Measurements from ENCODE around the gene KHDC4. TPM values are rescaled to one million over a fixed set of nuclear protein-coding genes. Genes with fewer than 3 reads are reported as not detected.

KHDC4 gene
- total RNA-seq, 1 experiment from 2014 or later = 57.7 TPM

DNA sequence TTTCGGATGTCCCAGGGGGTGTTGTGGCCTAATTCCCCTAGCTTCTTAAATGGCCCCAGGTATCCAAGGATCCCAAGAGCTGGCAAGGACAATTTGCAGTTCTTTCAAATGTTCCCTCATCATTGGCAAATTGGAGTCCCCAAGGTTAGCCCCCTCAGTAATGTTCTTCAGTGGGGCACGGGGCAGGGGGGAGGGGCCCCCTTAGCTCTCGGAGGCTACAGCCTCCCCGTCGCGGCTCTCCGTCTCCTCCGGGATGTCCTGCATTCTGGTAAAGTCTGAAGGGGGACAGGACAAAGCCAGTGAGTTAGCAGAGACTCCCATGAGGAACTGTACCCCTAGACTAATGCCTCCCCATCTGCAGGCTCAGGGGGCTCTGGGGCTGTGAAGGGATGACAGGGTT is 13.5 kb upstream of the KHDC4 start:
- Histone ChIP-seq H3K9me3 (ENCODE audit: control insufficient read depth, low read depth, low read length) (no peaks in the 10 kb centered on the region), H2BK5ac (ENCODE audit: insufficient read length, low read length) (no peak overlapping the region), H4K20me1 (ENCODE audit: control insufficient read depth, insufficient read depth, insufficient read length) (no peaks in the 10 kb centered on the region), H3K4me1 (ENCODE audit: insufficient read depth, low read length) (no peaks in the 10 kb centered on the region), H3K56ac (ENCODE audit: insufficient read length, low read depth, low read length) (no peak overlapping the region), H2BK15ac (ENCODE audit: low read depth, low read length) (no peak overlapping the region), H4K5ac (ENCODE audit: insufficient read length, low read depth, low read length) (no peak overlapping the region), H3K4ac (ENCODE audit: low read depth, low read length) (no peak overlapping the region), H3K23me2 (ENCODE audit: insufficient read length, low read depth, low read length, poor library complexity, severe bottlenecking) (no peaks in the 10 kb centered on the region), H3K4me2 (ENCODE audit: insufficient read depth, insufficient read length, low read length) (no peak overlapping the region), H2BK20ac (ENCODE audit: low read depth, low read length, poor library complexity, severe bottlenecking) (no peak overlapping the region), H3K14ac (ENCODE audit: insufficient read depth, low read length) (no peak overlapping the region), H3K79me2 (ENCODE audit: insufficient read depth, low read length) (no peaks in the 10 kb centered on the region), H2BK12ac (ENCODE audit: insufficient read length, low read depth, low read length) (no peak overlapping the region), H3K9ac (ENCODE audit: extremely low read depth, insufficient read length, low read length) (no peak overlapping the region), H4K8ac (replicated peaks; ENCODE audit: insufficient read length, low read depth, low read length) (no peak overlapping the region), H3K23ac (ENCODE audit: insufficient read length, low read depth, low read length) (no peak overlapping the region), H2AK5ac (ENCODE audit: insufficient read length, low read length) (no peak overlapping the region), H3T11ph (ENCODE audit: low read length) (no peak overlapping the region), H4K91ac (ENCODE audit: insufficient read length, low read depth, low read length) (no peak overlapping the region), H3K27ac (ENCODE audit: insufficient read length, low read depth, low read length) (no peak overlapping the region), H3K79me1 (ENCODE audit: insufficient read depth, low read depth, low read length, poor library complexity, severe bottlenecking) (no peaks in the 10 kb centered on the region), H2BK120ac (ENCODE audit: low read depth, low read length, poor library complexity, severe bottlenecking) (no peak overlapping the region), H3K18ac (ENCODE audit: insufficient read length, low read depth, low read length) (no peak overlapping the region), H2AFZ (ENCODE audit: low read length) (no peak overlapping the region), H3K27me3 (ENCODE audit: insufficient read depth, low read length) (no peaks in the 10 kb centered on the region)
- WGBS (ENCODE audit: extremely low coverage, insufficient read length, low lambda C conversion rate) = no CpG with 5 or more reads among the region's 8 CpGs
- DNase-seq = no peak
- no peak overlapping the region for H3K27ac Mint-ChIP-seq
- no peaks in the 10 kb centered on the region for H3K9me3 Mint-ChIP-seq
- no peaks in the 10 kb centered on the region; the same call in 1 of the 2 replicates for H3K27me3 Mint-ChIP-seq (ENCODE audit: low read depth)
- TF ChIP-seq, protein P1, sequence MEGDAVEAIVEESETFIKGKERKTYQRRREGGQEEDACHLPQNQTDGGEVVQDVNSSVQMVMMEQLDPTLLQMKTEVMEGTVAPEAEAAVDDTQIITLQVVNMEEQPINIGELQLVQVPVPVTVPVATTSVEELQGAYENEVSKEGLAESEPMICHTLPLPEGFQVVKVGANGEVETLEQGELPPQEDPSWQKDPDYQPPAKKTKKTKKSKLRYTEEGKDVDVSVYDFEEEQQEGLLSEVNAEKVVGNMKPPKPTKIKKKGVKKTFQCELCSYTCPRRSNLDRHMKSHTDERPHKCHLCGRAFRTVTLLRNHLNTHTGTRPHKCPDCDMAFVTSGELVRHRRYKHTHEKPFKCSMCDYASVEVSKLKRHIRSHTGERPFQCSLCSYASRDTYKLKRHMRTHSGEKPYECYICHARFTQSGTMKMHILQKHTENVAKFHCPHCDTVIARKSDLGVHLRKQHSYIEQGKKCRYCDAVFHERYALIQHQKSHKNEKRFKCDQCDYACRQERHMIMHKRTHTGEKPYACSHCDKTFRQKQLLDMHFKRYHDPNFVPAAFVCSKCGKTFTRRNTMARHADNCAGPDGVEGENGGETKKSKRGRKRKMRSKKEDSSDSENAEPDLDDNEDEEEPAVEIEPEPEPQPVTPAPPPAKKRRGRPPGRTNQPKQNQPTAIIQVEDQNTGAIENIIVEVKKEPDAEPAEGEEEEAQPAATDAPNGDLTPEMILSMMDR (conservative IDR thresholded peaks at IDR 0.05) = no peak
- peaks cover 16 to 25% of the 10 kb centered on the region in 2 experiments for H3K4me1 Mint-ChIP-seq
- H3K4me3 Mint-ChIP-seq = no peak overlapping the region
- H3K36me3 Mint-ChIP-seq (ENCODE audit: insufficient read depth in 1 of 3, low read depth in 3 of 3) = peaks cover 32 to 70% (median 47%) of the 10 kb centered on the region in 3 experiments; a peak in 6 of 7 replicates

Measured in H9 (cell line).